Measurements from ENCODE around the gene FOXP1. TPM values are rescaled to one million over a fixed set of nuclear protein-coding genes. Genes with fewer than 3 reads are reported as not detected.

FOXP1 gene
- total RNA-seq, 2 donors from 2014 or later, result 41.7 to 94.3 TPM

GRCh38 chr3:71003511-71003910 lies 580.0 kb downstream of the FOXP1 start:
- WGBS, 2 experiments (ENCODE audit: insufficient coverage in 1 of 2, insufficient read length in 1 of 2), result 91 to 100% methylated on average over 1 to 5 of the region's 6 CpGs
- Histone ChIP-seq H3K27me3 (ENCODE audit: control insufficient read depth, insufficient read depth, low read length, poor library complexity, severe bottlenecking) (no peaks in the 10 kb centered on the region), H3K9me3 (ENCODE audit: control insufficient read depth, low read length) (no peaks in the 10 kb centered on the region), H3K9ac (ENCODE audit: extremely low read depth, low read length, poor library complexity, severe bottlenecking) (no peak overlapping the region), H3K36me3 (ENCODE audit: control insufficient read depth, insufficient read depth, low read length) (no peaks in the 10 kb centered on the region), H3K4me1 (ENCODE audit: control insufficient read depth, insufficient read depth, low read length) (peaks cover 5% of the 10 kb centered on the region), H3K4me3 (ENCODE audit: low read length) (no peak overlapping the region), H3K27ac (ENCODE audit: low read depth, low read length) (no peak overlapping the region)
- DNase-seq, result no peak
- no peaks in the 10 kb centered on the region for H3K9me3 Mint-ChIP-seq
- H3K4me3 Mint-ChIP-seq, result no peak overlapping the region
- H3K27me3 Mint-ChIP-seq (ENCODE audit: insufficient read depth), result no peaks in the 10 kb centered on the region
- H3K36me3 Mint-ChIP-seq (ENCODE audit: low read depth), result peaks cover 11% of the 10 kb centered on the region
- no peak overlapping the region for H3K27ac Mint-ChIP-seq
- H3K4me1 Mint-ChIP-seq, result peaks cover 51% of the 10 kb centered on the region
- no peak for TF ChIP-seq CTCF (conservative IDR thresholded peaks at IDR 0.05)

- Mint-ChIP-seq H3K27ac (no peak overlapping the region), H3K27me3 (ENCODE audit: insufficient read depth) (no peaks in the 10 kb centered on the region), H3K4me3 (no peak overlapping the region), H3K4me1 (peaks cover 40% of the 10 kb centered on the region), H3K36me3 (ENCODE audit: low read depth) (peaks cover 19% of the 10 kb centered on the region), H3K9me3 (no peaks in the 10 kb centered on the region)
- Histone ChIP-seq H3K27ac (ENCODE audit: low read depth, low read length) (no peak overlapping the region), H3K27me3 (ENCODE audit: control insufficient read depth, insufficient read depth, low read length, poor library complexity, severe bottlenecking) (no peaks in the 10 kb centered on the region), H3K36me3 (ENCODE audit: control insufficient read depth, insufficient read depth, low read length) (no peaks in the 10 kb centered on the region), H3K9ac (ENCODE audit: extremely low read depth, low read length, poor library complexity, severe bottlenecking) (no peak overlapping the region), H3K9me3 (ENCODE audit: control insufficient read depth, low read length) (no peaks in the 10 kb centered on the region), H3K4me1 (ENCODE audit: control insufficient read depth, insufficient read depth, low read length) (peaks cover 5% of the 10 kb centered on the region), H3K4me3 (ENCODE audit: low read length) (no peak overlapping the region)
- no peak for DNase-seq
- 98 to 100% methylated on average over 1 to 2 of the region's 2 CpGs for whole genome bisulfite sequencing, 2 experiments (ENCODE audit: insufficient coverage in 1 of 2, insufficient read length in 1 of 2)
- TF ChIP-seq CTCF (conservative IDR thresholded peaks at IDR 0.05), result no peak
These were observed 581.2 kb downstream of the FOXP1 start for GRCh38 chr3:71002298-71002697.

- H3K4me3 Mint-ChIP-seq, result no peak overlapping the region
- no peak overlapping the region for H3K4me3 ChIP-seq (ENCODE audit: low read length)
- no peaks in the 10 kb centered on the region for H3K9me3 ChIP-seq (ENCODE audit: control insufficient read depth, low read length)
- H3K9ac ChIP-seq (ENCODE audit: extremely low read depth, low read length, poor library complexity, severe bottlenecking), result no peak overlapping the region
- H3K27me3 Mint-ChIP-seq (ENCODE audit: insufficient read depth), result no peaks in the 10 kb centered on the region
- H3K27ac Mint-ChIP-seq, result no peak overlapping the region
- no peaks in the 10 kb centered on the region for H3K27me3 ChIP-seq (ENCODE audit: control insufficient read depth, insufficient read depth, low read length, poor library complexity, severe bottlenecking)
- H3K4me1 Mint-ChIP-seq, result peaks cover 36% of the 10 kb centered on the region
- no peak for DNase-seq
- no peak overlapping the region for H3K27ac ChIP-seq (ENCODE audit: low read depth, low read length)
- 95 to 96% methylated on average over 3 to 5 of the region's 5 CpGs for WGBS, 2 experiments (ENCODE audit: insufficient coverage in 1 of 2, insufficient read length in 1 of 2)
- H3K9me3 Mint-ChIP-seq, result no peaks in the 10 kb centered on the region
- no peaks in the 10 kb centered on the region for H3K4me1 ChIP-seq (ENCODE audit: control insufficient read depth, insufficient read depth, low read length)
- no peak for TF ChIP-seq CTCF (conservative IDR thresholded peaks at IDR 0.05)
- no peaks in the 10 kb centered on the region for H3K36me3 ChIP-seq (ENCODE audit: control insufficient read depth, insufficient read depth, low read length)
- peaks cover 19% of the 10 kb centered on the region for H3K36me3 Mint-ChIP-seq (ENCODE audit: low read depth)
These were observed 582.2 kb downstream of the FOXP1 start for GRCh38 chr3:71001303-71001830.
